ENCODE data around the gene ST7L. TPM values are rescaled to one million over a fixed set of nuclear protein-coding genes. Genes with fewer than 3 reads are reported as not detected.

Gene ST7L
- total and polyA plus RNA-seq, 11 donors, result 6.9 to 20.3 (median 13.7) TPM

DNA sequence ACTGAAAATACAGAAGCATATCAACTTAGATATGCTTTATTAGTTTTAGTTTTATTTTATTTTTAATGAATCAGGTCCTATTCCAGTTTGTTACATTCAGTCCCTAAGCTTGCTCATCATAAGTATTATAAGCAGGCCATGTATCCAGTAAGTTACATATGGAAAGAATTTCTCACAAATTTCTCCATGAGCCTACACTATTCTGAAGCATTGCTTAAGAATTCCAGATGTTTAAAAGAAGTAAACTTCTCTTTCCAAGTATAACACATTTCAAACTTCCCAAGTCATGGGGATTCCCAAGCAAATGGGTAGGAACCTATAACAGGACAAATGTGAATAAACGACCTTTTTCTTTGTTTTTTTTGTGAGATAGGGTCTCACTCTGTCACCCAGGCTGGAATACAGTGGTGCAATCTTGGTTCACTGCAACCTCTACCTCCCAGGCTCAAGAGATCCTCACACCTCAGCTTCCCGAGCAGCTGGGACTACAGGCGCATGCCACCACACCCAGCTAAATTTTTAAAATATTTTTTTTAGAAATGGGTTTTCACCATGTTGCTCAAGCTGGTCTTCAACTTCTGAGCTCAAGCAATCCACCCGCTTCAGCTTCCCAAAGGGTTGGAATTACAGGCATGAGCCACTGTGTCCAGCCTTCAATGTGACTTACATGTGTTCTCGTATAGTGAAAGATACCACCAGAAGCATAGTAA is 39.0 kb downstream of the ST7L start:
- Histone ChIP-seq H3K4me1 (no peaks in the 10 kb centered on the region), H3K36me3 (peaks cover 0 to 100% (median 49%) of the 10 kb centered on the region in 9 donors), H3K9me3 (no peaks in the 10 kb centered on the region), H3K27me3 (no peaks in the 10 kb centered on the region), H3K27ac (no peak overlapping the region), H3K4me3 (no peak overlapping the region)
- intact Hi-C loops (cut with DNase I), result no loop called here
- DNase-seq, result no peak
- 87 to 92% (median 90%) methylated on average over 5 of the region's 5 CpGs for WGBS, 4 donors
- TF ChIP-seq POLR2A (IDR thresholded peaks at IDR 0.05), result no peak
- TF ChIP-seq, protein P1, sequence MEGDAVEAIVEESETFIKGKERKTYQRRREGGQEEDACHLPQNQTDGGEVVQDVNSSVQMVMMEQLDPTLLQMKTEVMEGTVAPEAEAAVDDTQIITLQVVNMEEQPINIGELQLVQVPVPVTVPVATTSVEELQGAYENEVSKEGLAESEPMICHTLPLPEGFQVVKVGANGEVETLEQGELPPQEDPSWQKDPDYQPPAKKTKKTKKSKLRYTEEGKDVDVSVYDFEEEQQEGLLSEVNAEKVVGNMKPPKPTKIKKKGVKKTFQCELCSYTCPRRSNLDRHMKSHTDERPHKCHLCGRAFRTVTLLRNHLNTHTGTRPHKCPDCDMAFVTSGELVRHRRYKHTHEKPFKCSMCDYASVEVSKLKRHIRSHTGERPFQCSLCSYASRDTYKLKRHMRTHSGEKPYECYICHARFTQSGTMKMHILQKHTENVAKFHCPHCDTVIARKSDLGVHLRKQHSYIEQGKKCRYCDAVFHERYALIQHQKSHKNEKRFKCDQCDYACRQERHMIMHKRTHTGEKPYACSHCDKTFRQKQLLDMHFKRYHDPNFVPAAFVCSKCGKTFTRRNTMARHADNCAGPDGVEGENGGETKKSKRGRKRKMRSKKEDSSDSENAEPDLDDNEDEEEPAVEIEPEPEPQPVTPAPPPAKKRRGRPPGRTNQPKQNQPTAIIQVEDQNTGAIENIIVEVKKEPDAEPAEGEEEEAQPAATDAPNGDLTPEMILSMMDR (IDR thresholded peaks at IDR 0.05), result no peak
- ATAC-seq, result no peak

DNA sequence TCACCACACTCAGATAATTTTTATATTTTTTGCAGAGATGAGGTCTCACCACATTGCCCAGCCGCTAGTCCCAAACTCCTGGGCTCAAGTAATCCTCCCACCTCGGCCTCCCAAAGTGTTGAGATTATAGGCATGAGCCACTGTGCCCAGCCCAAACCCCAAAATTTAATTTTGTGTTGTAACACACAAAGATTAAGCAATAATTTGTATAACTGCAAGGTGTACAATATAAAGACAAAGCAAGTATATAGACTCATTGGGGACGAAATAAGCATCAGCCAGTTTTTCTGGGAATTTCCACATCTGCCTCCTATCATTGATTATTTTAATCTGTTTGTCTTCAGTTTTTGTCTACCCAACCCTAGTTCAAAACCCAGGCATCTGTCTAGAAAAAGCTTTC is 42.7 kb downstream of the ST7L start:
- peaks cover 0 to 100% (median 68%) of the 10 kb centered on the region in 9 donors for H3K36me3 ChIP-seq
- ATAC-seq (no peak), DNase-seq (no peak)
- no peaks in the 10 kb centered on the region for H3K4me1 ChIP-seq
- WGBS, 4 donors, result 92 to 99% (median 97%) methylated on average over 3 of the region's 3 CpGs
- no peaks in the 10 kb centered on the region for H3K9me3 ChIP-seq
- no peak overlapping the region for H3K4me3 ChIP-seq
- TF ChIP-seq, protein P1 (IDR thresholded peaks at IDR 0.05), result no peak
- TF ChIP-seq POLR2A (IDR thresholded peaks at IDR 0.05), result no peak
- H3K27me3 ChIP-seq, result no peaks in the 10 kb centered on the region
- H3K27ac ChIP-seq, result no peak overlapping the region
- intact Hi-C loops (cut with DNase I), result no loop called here

DNA sequence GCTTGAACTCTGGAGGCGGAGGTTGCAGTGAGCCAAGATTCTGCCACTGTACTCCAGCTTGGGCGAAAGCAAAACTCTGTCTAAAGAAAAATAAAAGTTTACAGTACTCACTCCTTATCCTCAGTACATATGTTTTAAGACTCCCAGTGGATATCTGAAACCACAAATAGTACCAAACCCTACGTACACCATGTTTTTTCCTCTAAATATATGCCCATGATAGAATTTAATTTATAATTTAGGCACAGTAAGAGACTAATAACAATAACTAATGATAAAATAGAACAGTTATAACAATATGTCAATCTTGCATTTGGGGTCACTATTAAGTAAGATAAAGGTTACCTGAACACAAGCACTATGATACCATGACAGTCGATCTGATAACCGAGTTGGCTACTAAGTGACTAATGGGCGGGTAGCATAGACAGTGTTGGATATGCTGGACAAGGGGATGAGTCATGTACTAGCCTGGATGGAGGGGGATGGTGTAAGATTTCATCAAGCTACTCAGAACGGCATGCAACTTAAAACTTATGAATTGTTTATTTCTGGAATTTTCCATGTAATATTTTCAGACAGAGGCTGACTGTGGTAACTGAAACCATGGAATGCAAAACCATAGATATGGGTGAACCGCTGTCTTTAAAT is 43.7 kb downstream of the ST7L start:
- H3K4me1 ChIP-seq, result no peaks in the 10 kb centered on the region
- WGBS, 4 donors, result 95 to 96% (median 96%) methylated on average over 8 of the region's 8 CpGs
- H3K9me3 ChIP-seq, result no peaks in the 10 kb centered on the region
- DNase-seq (no peak), ATAC-seq (no peak)
- H3K36me3 ChIP-seq, result peaks cover 0 to 99% (median 69%) of the 10 kb centered on the region in 9 donors
- H3K4me3 ChIP-seq, result no peak overlapping the region
- TF ChIP-seq POLR2A (IDR thresholded peaks at IDR 0.05), result no peak
- TF ChIP-seq, protein P1 (IDR thresholded peaks at IDR 0.05), result no peak
- no peaks in the 10 kb centered on the region for H3K27me3 ChIP-seq
- intact Hi-C loops (cut with DNase I), result no loop called here
- no peak overlapping the region for H3K27ac ChIP-seq

DNA sequence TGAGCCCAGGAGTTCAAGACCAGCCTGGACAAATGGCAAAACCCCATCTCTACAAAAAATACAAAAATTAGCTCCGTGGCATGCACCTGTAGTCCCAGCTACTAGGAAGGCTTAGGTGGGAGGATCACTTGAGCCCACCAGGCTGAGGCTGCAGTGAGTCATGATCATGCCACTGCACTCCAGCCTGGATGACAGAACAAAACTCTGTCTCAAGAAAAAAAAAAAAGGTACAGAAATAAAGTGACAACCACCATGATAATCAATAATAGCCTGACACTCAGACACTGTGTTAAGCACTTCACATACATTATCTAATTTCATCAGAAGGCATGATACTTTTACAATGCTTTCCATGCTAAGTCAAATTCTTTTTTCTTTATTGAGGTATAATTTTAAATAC is 53.1 kb downstream of the ST7L start:
- H3K9me3 ChIP-seq, result no peaks in the 10 kb centered on the region
- no peaks in the 10 kb centered on the region for H3K4me1 ChIP-seq
- TF ChIP-seq POLR2A (IDR thresholded peaks at IDR 0.05), result no peak
- TF ChIP-seq, protein P1 (IDR thresholded peaks at IDR 0.05), result no peak
- DNase-seq (no peak), ATAC-seq (no peak)
- H3K27me3 ChIP-seq, result no peaks in the 10 kb centered on the region
- H3K27ac ChIP-seq, result no peak overlapping the region
- WGBS, 4 donors, result 83 to 100% (median 92%) methylated on average over 1 of the region's 1 CpG
- intact Hi-C loops (cut with DNase I), result no loop called here
- peaks cover 0 to 55% (median 21%) of the 10 kb centered on the region in 9 donors for H3K36me3 ChIP-seq
- H3K4me3 ChIP-seq, result no peak overlapping the region

Data from heart left ventricle (tissue), 16 donors.